ENCODE results near the gene MAP1B.

MAP1B gene

DNA sequence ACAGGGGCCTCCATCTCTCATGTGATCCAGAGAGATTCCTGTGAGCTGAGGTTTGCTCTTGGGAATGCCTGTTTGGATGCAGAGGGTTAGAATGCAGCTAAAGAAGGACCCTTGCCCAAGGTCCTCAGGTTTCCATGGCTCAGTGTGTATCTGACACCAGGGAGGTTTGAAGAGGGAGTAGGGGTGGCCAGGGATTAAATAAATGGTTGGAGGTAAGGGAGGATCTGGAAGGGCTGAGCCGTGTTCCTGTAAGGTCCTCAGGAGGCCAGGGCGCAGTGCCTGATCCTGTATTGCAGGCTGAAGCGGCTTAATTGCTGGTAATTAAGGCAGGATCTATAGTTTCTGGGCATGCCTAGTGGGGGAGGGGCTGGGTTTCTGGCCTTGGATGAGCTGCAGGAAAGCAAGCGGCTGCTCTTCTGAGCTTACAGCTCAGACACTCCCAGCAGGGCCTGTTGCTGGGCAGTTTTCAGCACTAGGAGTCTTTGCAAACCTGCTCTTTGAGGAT, 41.5 kb upstream of the MAP1B start:
- Histone ChIP-seq H2AFZ (ENCODE audit: low read depth) (no peak overlapping the region), H3K9ac (no peak overlapping the region), H4K20me1 (ENCODE audit: insufficient read depth) (no peaks in the 10 kb centered on the region), H3K4me2 (no peak overlapping the region), H3K4me3 (IDR thresholded peaks at IDR 0.05; ENCODE audit: insufficient read depth, low read depth, low read length) (no peak overlapping the region), H3K27ac (no peak overlapping the region), H3K4me1 (ENCODE audit: low read depth, poor library complexity, severe bottlenecking) (no peaks in the 10 kb centered on the region), H3K36me3 (ENCODE audit: insufficient read depth) (no peaks in the 10 kb centered on the region), H3K27me3 (ENCODE audit: insufficient read depth, low read depth) (no peaks in the 10 kb centered on the region), H3K79me2 (ENCODE audit: insufficient read depth, low read depth) (no peaks in the 10 kb centered on the region)
- TF ChIP-seq CTCF (conservative IDR thresholded peaks at IDR 0.05; ENCODE audit: low read depth, low read length): no peak

DNA sequence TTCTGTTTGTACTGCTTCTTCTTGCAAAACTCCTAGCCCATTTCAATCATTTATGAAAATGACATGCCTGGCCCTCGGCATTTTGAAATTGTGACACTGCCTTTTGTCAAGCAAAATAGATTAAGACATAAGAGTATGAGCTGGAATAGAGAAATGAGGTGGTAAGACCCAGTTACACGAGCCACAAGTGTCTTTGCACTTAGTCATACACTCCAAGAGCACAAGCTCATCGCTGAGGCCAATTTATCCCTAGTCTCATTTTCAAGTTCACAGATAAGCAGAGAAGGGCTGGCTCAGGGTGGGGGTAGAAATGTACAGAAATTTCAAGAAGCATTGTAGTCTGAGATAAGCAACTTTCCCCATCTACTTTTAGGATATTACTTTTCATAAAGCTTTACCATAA, 40.6 kb upstream of the MAP1B start:
- H4K20me1 ChIP-seq (ENCODE audit: insufficient read depth): no peaks in the 10 kb centered on the region
- no peak overlapping the region for H2AFZ ChIP-seq (ENCODE audit: low read depth)
- no peak overlapping the region for H3K9ac ChIP-seq
- no peak overlapping the region for H3K4me3 ChIP-seq (IDR thresholded peaks at IDR 0.05; ENCODE audit: insufficient read depth, low read depth, low read length)
- H3K27ac ChIP-seq: no peak overlapping the region
- H3K79me2 ChIP-seq (ENCODE audit: insufficient read depth, low read depth): no peaks in the 10 kb centered on the region
- no peak for TF ChIP-seq CTCF (conservative IDR thresholded peaks at IDR 0.05; ENCODE audit: low read depth, low read length)
- H3K27me3 ChIP-seq (ENCODE audit: insufficient read depth, low read depth): no peaks in the 10 kb centered on the region
- no peaks in the 10 kb centered on the region for H3K36me3 ChIP-seq (ENCODE audit: insufficient read depth)
- no peaks in the 10 kb centered on the region for H3K4me1 ChIP-seq (ENCODE audit: low read depth, poor library complexity, severe bottlenecking)
- no peak overlapping the region for H3K4me2 ChIP-seq

GRCh38 chr5:72067682-72068470, 39.4 kb upstream of the MAP1B start:
- H3K36me3 ChIP-seq (ENCODE audit: insufficient read depth): no peaks in the 10 kb centered on the region
- no peaks in the 10 kb centered on the region for H3K79me2 ChIP-seq (ENCODE audit: insufficient read depth, low read depth)
- no peak overlapping the region for H3K4me2 ChIP-seq
- no peak overlapping the region for H3K4me3 ChIP-seq (IDR thresholded peaks at IDR 0.05; ENCODE audit: insufficient read depth, low read depth, low read length)
- H3K27ac ChIP-seq: no peak overlapping the region
- no peaks in the 10 kb centered on the region for H4K20me1 ChIP-seq (ENCODE audit: insufficient read depth)
- H2AFZ ChIP-seq (ENCODE audit: low read depth): no peak overlapping the region
- H3K9ac ChIP-seq: no peak overlapping the region
- no peaks in the 10 kb centered on the region for H3K4me1 ChIP-seq (ENCODE audit: low read depth, poor library complexity, severe bottlenecking)
- no peak for TF ChIP-seq CTCF (conservative IDR thresholded peaks at IDR 0.05; ENCODE audit: low read depth, low read length)
- no peaks in the 10 kb centered on the region for H3K27me3 ChIP-seq (ENCODE audit: insufficient read depth, low read depth)

- no peaks in the 10 kb centered on the region for H3K79me2 ChIP-seq (ENCODE audit: insufficient read depth, low read depth)
- H2AFZ ChIP-seq (ENCODE audit: low read depth): no peak overlapping the region
- H3K27me3 ChIP-seq (ENCODE audit: insufficient read depth, low read depth): no peaks in the 10 kb centered on the region
- H3K4me2 ChIP-seq: no peak overlapping the region
- no peak overlapping the region for H3K4me3 ChIP-seq (IDR thresholded peaks at IDR 0.05; ENCODE audit: insufficient read depth, low read depth, low read length)
- H4K20me1 ChIP-seq (ENCODE audit: insufficient read depth): no peaks in the 10 kb centered on the region
- no peaks in the 10 kb centered on the region for H3K36me3 ChIP-seq (ENCODE audit: insufficient read depth)
- H3K27ac ChIP-seq: no peak overlapping the region
- TF ChIP-seq CTCF (conservative IDR thresholded peaks at IDR 0.05; ENCODE audit: low read depth, low read length): no peak
- H3K9ac ChIP-seq: no peak overlapping the region
- H3K4me1 ChIP-seq (ENCODE audit: low read depth, poor library complexity, severe bottlenecking): no peaks in the 10 kb centered on the region
Measured at GRCh38 chr5:72070529-72070928, 36.7 kb upstream of the MAP1B start.
